Astrocyte (in vitro differentiated cells and primary cell): ENCODE measurements around the gene FILIP1L. TPM values are rescaled to one million over a fixed set of nuclear protein-coding genes. Genes with fewer than 3 reads are reported as not detected.
A peak's percentile ranks its signal among the peaks of the same experiment; 100 is the strongest.
"Not testable (repeated sequence)": the region's sequence is repeated elsewhere in the genome, so short reads cannot be mapped to it uniquely, and the experiment has no call there.

Source experiments
- DNase-seq: peaks from one replicate; pipeline ENCODE4 v3.0.0-alpha.2; 2010; ENCODE audit warnings: low read depth
- FAIRE-seq: peaks from 2 replicates; lab custom pipeline; 2011; peaks lifted over from hg19 to GRCh38; lab: Jason Lieb, UNC
- H2AFZ ChIP-seq: 2 replicates; pipeline ENCODE4 v1.6.0; 2012; ENCODE audit warnings: low read depth, low read length, inconsistent platforms
- H3K27ac ChIP-seq: 2 replicates; pipeline ENCODE4 v1.5.1; 2011; ENCODE audit warnings: low read depth, low read length, inconsistent platforms
- H3K27me3 ChIP-seq: 2 replicates; pipeline ENCODE4 v1.6.0; 2011; ENCODE audit warnings: low read length, inconsistent platforms; ENCODE audit not compliant: insufficient read depth
- H3K36me3 ChIP-seq: 2 replicates; pipeline ENCODE4 v1.5.1; 2011; ENCODE audit warnings: low read length, inconsistent platforms; ENCODE audit not compliant: insufficient read depth
- H3K4me1 ChIP-seq: 2 replicates; pipeline ENCODE4 v1.5.1; 2011; ENCODE audit warnings: low read length, inconsistent platforms; ENCODE audit not compliant: insufficient read depth
- H3K4me2 ChIP-seq: 2 replicates; pipeline ENCODE4 v1.6.0; 2012; ENCODE audit warnings: low read length, inconsistent platforms
- H3K4me3 ChIP-seq: 2 replicates; pipeline ENCODE4 v1.5.1; 2011; ENCODE audit warnings: low read depth, mild to moderate bottlenecking, low read length, inconsistent platforms; ENCODE audit not compliant: insufficient read depth
- H3K79me2 ChIP-seq: 2 replicates; pipeline ENCODE4 v1.6.0; 2012; ENCODE audit warnings: mild to moderate bottlenecking, low read length, inconsistent platforms; ENCODE audit not compliant: insufficient read depth
- H3K9ac ChIP-seq: 2 replicates; pipeline ENCODE4 v1.6.0; 2012; ENCODE audit warnings: mild to moderate bottlenecking, low read length, inconsistent platforms
- H3K9me3 ChIP-seq: 2 replicates; pipeline ENCODE4 v1.5.1; 2012; ENCODE audit warnings: low read depth, mild to moderate bottlenecking, low read length, inconsistent platforms; ENCODE audit not compliant: insufficient read depth
- H4K20me1 ChIP-seq: 2 replicates; pipeline ENCODE4 v1.6.0; 2012; ENCODE audit warnings: low read length, inconsistent platforms; ENCODE audit not compliant: insufficient read depth
- H3K27ac Mint-ChIP-seq: one replicate; pipeline ENCODE4 v1.8.0; 2021; ENCODE audit warnings: mild to moderate bottlenecking, mixed read lengths; ENCODE audit not compliant: unreplicated experiment
- H3K27me3 Mint-ChIP-seq: one replicate; pipeline ENCODE4 v1.8.0; 2021; ENCODE audit warnings: low read depth, mixed read lengths; ENCODE audit not compliant: unreplicated experiment
- H3K36me3 Mint-ChIP-seq: one replicate; pipeline ENCODE4 v1.8.0; 2021; ENCODE audit warnings: low read depth, mixed read lengths; ENCODE audit not compliant: unreplicated experiment
- H3K4me1 Mint-ChIP-seq: one replicate; pipeline ENCODE4 v1.8.0; 2021; ENCODE audit warnings: low read depth, mixed read lengths; ENCODE audit not compliant: unreplicated experiment
- H3K4me3 Mint-ChIP-seq: one replicate; pipeline ENCODE4 v1.8.0; 2021; ENCODE audit warnings: mild to moderate bottlenecking, moderate library complexity, mixed read lengths; ENCODE audit not compliant: unreplicated experiment
- H3K9me3 Mint-ChIP-seq: one replicate; pipeline ENCODE4 v1.8.0; 2021; ENCODE audit warnings: mild to moderate bottlenecking, mixed read lengths; ENCODE audit not compliant: unreplicated experiment
- EZH2 ChIP-seq: IDR thresholded peaks from 2 replicates; pipeline ENCODE4 v1.6.1; 2012; ENCODE audit warnings: mild to moderate bottlenecking, low read length, inconsistent platforms; ENCODE audit not compliant: insufficient read depth
- total RNA-seq: library from RNA; stranded (reverse); gene quantifications from 2 replicates; pipeline ENCODE4 v1.2.1, GENCODE V29; 2021
- TF ChIP-seq, protein P1 (sequence below): IDR thresholded peaks from 2 replicates; pipeline ENCODE4 v1.5.1; 2011; ENCODE audit warnings: low read depth, mild to moderate bottlenecking, inconsistent platforms, low read length, moderate library complexity; ENCODE audit not compliant: insufficient read depth

Gene FILIP1L
- total RNA-seq, 1 donor from 2014 or later, result 209 TPM

DNA sequence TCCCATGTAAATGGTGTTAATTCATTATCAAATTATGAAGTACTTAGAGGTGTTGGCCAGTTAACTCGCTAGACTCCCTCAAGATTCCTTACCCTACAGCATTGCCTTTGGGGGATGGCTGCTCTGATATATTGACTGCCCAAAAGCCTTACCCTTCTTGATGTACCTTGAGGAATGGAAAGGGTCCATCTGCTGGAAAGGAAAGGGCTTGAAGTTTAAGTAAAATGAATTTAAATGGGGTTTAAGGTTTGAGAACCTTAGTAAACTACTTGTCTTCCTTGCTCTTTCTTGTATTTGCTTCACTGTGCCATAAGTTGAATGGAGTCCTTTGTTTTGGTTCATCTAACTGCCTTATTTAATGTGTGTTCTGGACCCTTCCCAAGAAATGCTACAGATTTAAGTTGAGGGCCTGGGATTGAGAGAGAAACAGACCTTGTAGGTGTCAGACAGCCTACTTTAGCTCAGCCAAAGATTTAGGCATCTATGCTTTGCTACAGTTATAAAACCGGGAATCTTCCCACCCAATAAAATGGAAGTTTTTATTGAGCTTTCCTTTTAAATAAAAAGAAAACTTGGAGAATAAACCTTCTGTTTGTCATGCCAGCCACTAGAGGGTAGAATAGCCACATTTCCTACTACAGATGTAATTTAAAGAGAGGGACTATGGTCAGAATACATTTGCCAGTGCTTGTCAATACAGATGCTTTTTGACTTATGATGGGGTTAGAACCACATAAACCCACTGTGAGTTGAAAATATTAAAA, 271.3 kb downstream of the FILIP1L start:
- Mint-ChIP-seq H3K9me3 (no peaks in the 10 kb centered on the region), H3K4me3 (no peak overlapping the region), H3K36me3 (peaks cover 2% of the 10 kb centered on the region), H3K27me3 (no peaks in the 10 kb centered on the region), H3K27ac (peak overlapping the region; percentile 27), H3K4me1 (peaks cover 18% of the 10 kb centered on the region)
- Histone ChIP-seq H3K4me2 (peak overlapping the region; percentile 21), H3K4me1 (peaks cover 7% of the 10 kb centered on the region), H3K4me3 (no peak overlapping the region), H3K27ac (no peak overlapping the region), H3K36me3 (peaks cover 12% of the 10 kb centered on the region), H3K9ac (peak overlapping the region; percentile 37), H3K9me3 (no peaks in the 10 kb centered on the region), H2AFZ (no peak overlapping the region), H3K27me3 (no peaks in the 10 kb centered on the region), H3K79me2 (peaks cover 19% of the 10 kb centered on the region), H4K20me1 (peaks cover 6% of the 10 kb centered on the region)
- no peak for TF ChIP-seq EZH2
- TF ChIP-seq, protein P1, sequence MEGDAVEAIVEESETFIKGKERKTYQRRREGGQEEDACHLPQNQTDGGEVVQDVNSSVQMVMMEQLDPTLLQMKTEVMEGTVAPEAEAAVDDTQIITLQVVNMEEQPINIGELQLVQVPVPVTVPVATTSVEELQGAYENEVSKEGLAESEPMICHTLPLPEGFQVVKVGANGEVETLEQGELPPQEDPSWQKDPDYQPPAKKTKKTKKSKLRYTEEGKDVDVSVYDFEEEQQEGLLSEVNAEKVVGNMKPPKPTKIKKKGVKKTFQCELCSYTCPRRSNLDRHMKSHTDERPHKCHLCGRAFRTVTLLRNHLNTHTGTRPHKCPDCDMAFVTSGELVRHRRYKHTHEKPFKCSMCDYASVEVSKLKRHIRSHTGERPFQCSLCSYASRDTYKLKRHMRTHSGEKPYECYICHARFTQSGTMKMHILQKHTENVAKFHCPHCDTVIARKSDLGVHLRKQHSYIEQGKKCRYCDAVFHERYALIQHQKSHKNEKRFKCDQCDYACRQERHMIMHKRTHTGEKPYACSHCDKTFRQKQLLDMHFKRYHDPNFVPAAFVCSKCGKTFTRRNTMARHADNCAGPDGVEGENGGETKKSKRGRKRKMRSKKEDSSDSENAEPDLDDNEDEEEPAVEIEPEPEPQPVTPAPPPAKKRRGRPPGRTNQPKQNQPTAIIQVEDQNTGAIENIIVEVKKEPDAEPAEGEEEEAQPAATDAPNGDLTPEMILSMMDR, result peak; percentile 75
- DNase-seq (peak; percentile 54), FAIRE-seq (peak; percentile 32)

DNA sequence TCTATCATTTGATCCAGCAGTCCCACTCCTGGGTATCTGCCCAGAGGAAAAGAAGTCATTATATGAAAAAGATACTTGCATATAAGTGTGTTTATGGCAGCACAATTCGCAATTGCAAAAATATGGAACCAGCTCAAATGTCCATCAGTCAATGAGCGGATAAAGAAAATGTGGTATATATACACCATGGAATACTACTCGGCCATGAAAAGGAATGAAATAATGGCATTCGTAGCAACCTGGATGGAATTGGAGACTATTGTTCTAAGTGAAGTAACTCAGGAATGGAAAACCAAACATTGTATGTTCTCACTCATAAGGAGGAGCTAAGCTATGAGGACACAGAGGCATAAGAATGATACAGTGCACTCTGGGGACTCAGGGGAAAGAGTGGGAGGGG, 272.4 kb downstream of the FILIP1L start:
- peaks cover 15% of the 10 kb centered on the region for H3K4me1 Mint-ChIP-seq
- H3K79me2 ChIP-seq, result peaks cover 16% of the 10 kb centered on the region
- H3K27me3 ChIP-seq, H3K9me3 Mint-ChIP-seq, H3K27ac ChIP-seq, H3K36me3 ChIP-seq, H3K9ac ChIP-seq, H3K4me3 Mint-ChIP-seq, H3K36me3 Mint-ChIP-seq, FAIRE-seq, H3K4me2 ChIP-seq, H3K4me1 ChIP-seq, H3K27ac Mint-ChIP-seq, H2AFZ ChIP-seq, DNase-seq, H3K27me3 Mint-ChIP-seq, H4K20me1 ChIP-seq, H3K4me3 ChIP-seq, H3K9me3 ChIP-seq: not testable (repeated sequence)

DNA sequence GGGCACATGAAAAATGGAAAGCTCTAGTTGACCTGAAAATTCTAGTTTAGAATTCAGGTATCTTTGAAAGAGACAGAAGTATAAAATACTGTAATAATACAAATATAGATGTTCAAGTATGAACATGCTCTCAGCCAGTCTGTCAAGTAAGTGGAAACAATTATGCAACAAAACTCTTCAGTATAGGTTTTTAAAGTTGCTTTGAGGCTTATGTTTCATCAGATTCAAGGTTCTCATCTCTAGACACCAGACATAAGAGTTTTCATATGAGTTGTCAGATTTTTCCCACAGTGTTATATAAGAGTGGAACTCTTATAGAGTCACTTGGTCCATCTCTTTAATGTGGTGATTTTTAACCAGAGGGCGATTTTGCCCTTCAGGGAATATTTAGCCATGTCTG, 274.7 kb downstream of the FILIP1L start:
- Mint-ChIP-seq H3K9me3 (no peaks in the 10 kb centered on the region), H3K27ac (no peak overlapping the region), H3K4me1 (peaks cover 1% of the 10 kb centered on the region), H3K36me3 (no peaks in the 10 kb centered on the region), H3K4me3 (no peak overlapping the region), H3K27me3 (no peaks in the 10 kb centered on the region)
- no peaks in the 10 kb centered on the region for H3K36me3 ChIP-seq
- H2AFZ ChIP-seq, result no peak overlapping the region
- H3K27me3 ChIP-seq, result no peaks in the 10 kb centered on the region
- H4K20me1 ChIP-seq, result peaks cover 5% of the 10 kb centered on the region
- no peak for DNase-seq
- peaks cover 7% of the 10 kb centered on the region for H3K4me1 ChIP-seq
- H3K27ac ChIP-seq, result no peak overlapping the region
- no peak for FAIRE-seq
- no peaks in the 10 kb centered on the region for H3K9me3 ChIP-seq
- peaks cover 32% of the 10 kb centered on the region for H3K79me2 ChIP-seq
- H3K4me2 ChIP-seq, result no peak overlapping the region
- H3K9ac ChIP-seq, result no peak overlapping the region
- H3K4me3 ChIP-seq, result no peak overlapping the region
- TF ChIP-seq, protein P1, result no peak
